Osteocyte (in vitro differentiated cells): ENCODE results near the gene DNAJC1. TPM values are rescaled to one million over a fixed set of nuclear protein-coding genes. Genes with fewer than 3 reads are reported as not detected.

Source experiments
- DNase-seq: peaks from one replicate; pipeline ENCODE4 v3.0.0; 2021; ENCODE audit warnings: mixed read lengths; ENCODE audit not compliant: unreplicated experiment; ENCODE audit errors: extremely low spot score
- H3K27ac Mint-ChIP-seq: one replicate; pipeline ENCODE4 v1.8.0; 2021; ENCODE audit warnings: mild to moderate bottlenecking, mixed read lengths; ENCODE audit not compliant: unreplicated experiment
- H3K27me3 Mint-ChIP-seq: one replicate; pipeline ENCODE4 v1.8.0; 2021; ENCODE audit warnings: mixed read lengths; ENCODE audit not compliant: unreplicated experiment
- H3K36me3 Mint-ChIP-seq: one replicate; pipeline ENCODE4 v1.8.0; 2021; ENCODE audit warnings: mixed read lengths; ENCODE audit not compliant: unreplicated experiment
- H3K4me1 Mint-ChIP-seq: one replicate; pipeline ENCODE4 v1.8.0; 2021; ENCODE audit warnings: mixed read lengths; ENCODE audit not compliant: unreplicated experiment
- H3K4me3 Mint-ChIP-seq: one replicate; pipeline ENCODE4 v1.8.0; 2021; ENCODE audit warnings: mild to moderate bottlenecking, moderate library complexity, mixed read lengths; ENCODE audit not compliant: unreplicated experiment
- H3K9me3 Mint-ChIP-seq: one replicate; pipeline ENCODE4 v1.8.0; 2021; ENCODE audit warnings: mixed read lengths; ENCODE audit not compliant: unreplicated experiment
- total RNA-seq: library from RNA; stranded (reverse); gene quantifications from 2 replicates; pipeline ENCODE4 v1.2.1, GENCODE V29; 2021
- TF ChIP-seq, protein P1 (sequence below): fragments of 200-600 bp; sonication (generic); IDR thresholded peaks from 2 replicates; pipeline ENCODE4 v1.5.0; 2021; ENCODE audit warnings: antibody characterized with exemption, mild to moderate bottlenecking, moderate library complexity

The DNAJC1 gene
- total RNA-seq, 1 donor from 2014 or later: 38.4 TPM

DNA sequence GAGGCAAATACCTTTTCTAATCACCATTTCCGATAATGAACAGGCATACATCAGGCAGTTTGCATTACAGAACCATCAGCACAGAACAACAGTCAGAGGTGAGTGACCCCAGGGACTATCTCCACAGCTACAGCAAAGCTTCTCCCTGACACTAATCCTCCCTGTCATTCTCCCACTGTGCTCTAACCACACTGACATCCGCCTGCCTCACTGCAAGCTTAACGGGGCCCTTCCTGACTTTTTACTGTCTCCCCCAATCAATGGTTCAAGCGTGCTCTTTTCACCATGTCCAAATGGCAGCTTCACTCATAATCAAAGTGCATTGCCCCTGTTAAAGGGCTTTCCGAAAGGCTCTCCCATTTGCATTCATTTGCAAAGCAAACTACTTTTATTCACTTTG is 196.3 kb downstream of the DNAJC1 start:
- H3K9me3 Mint-ChIP-seq: no peaks in the 10 kb centered on the region
- no peaks in the 10 kb centered on the region for H3K27me3 Mint-ChIP-seq
- no peak overlapping the region for H3K27ac Mint-ChIP-seq
- no peak overlapping the region for H3K4me3 Mint-ChIP-seq
- TF ChIP-seq, protein P1, sequence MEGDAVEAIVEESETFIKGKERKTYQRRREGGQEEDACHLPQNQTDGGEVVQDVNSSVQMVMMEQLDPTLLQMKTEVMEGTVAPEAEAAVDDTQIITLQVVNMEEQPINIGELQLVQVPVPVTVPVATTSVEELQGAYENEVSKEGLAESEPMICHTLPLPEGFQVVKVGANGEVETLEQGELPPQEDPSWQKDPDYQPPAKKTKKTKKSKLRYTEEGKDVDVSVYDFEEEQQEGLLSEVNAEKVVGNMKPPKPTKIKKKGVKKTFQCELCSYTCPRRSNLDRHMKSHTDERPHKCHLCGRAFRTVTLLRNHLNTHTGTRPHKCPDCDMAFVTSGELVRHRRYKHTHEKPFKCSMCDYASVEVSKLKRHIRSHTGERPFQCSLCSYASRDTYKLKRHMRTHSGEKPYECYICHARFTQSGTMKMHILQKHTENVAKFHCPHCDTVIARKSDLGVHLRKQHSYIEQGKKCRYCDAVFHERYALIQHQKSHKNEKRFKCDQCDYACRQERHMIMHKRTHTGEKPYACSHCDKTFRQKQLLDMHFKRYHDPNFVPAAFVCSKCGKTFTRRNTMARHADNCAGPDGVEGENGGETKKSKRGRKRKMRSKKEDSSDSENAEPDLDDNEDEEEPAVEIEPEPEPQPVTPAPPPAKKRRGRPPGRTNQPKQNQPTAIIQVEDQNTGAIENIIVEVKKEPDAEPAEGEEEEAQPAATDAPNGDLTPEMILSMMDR: no peak
- H3K36me3 Mint-ChIP-seq: no peaks in the 10 kb centered on the region
- H3K4me1 Mint-ChIP-seq: peaks cover 26% of the 10 kb centered on the region
- no peak for DNase-seq

DNA sequence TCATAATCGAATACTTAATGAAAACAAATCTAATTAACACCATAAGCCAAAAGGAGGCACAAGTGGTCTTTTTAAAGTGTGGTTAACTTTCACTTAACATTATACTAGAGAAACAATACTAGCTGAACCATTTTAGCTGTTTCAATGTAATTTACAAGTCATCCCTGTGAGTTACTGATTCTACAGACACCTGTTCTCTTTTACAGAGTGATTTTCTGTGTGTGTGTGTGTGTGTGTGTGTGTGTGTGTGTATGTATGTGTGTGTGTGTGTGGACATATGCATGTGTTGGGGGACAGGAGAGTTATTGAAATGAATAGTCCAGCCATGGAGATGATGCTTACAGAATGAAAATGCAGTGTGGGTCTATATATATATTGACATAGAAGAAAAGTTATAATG is 200.2 kb downstream of the DNAJC1 start:
- H3K27me3 Mint-ChIP-seq: no peaks in the 10 kb centered on the region
- H3K36me3 Mint-ChIP-seq: peaks cover 6% of the 10 kb centered on the region
- H3K4me1 Mint-ChIP-seq: peaks cover 39% of the 10 kb centered on the region
- no peak overlapping the region for H3K27ac Mint-ChIP-seq
- DNase-seq: no peak
- no peak overlapping the region for H3K4me3 Mint-ChIP-seq
- H3K9me3 Mint-ChIP-seq: no peaks in the 10 kb centered on the region
- TF ChIP-seq, protein P1: no peak

DNA sequence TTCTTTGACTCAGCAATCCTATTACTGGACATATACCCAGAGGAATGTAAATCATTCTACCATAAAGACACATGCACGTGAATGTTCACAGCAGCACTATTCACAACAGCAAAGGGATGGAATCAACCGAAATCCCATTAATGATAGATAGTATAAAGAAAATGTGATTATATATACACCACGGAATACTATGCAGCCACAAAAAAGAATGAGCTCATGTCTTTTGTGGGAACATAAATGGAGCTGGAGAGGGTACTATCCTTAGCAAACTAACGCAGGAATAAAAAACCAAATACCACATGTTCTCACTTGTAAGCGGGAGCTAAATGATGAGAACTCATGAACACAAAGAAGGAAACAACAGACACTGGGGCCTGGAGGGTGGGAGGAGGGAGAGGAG is 201.9 kb downstream of the DNAJC1 start:
- H3K4me1 Mint-ChIP-seq: peaks cover 31% of the 10 kb centered on the region
- no peaks in the 10 kb centered on the region for H3K27me3 Mint-ChIP-seq
- TF ChIP-seq, protein P1: no peak
- no peaks in the 10 kb centered on the region for H3K9me3 Mint-ChIP-seq
- DNase-seq: no peak
- peaks cover 15% of the 10 kb centered on the region for H3K36me3 Mint-ChIP-seq
- no peak overlapping the region for H3K4me3 Mint-ChIP-seq
- no peak overlapping the region for H3K27ac Mint-ChIP-seq

DNA sequence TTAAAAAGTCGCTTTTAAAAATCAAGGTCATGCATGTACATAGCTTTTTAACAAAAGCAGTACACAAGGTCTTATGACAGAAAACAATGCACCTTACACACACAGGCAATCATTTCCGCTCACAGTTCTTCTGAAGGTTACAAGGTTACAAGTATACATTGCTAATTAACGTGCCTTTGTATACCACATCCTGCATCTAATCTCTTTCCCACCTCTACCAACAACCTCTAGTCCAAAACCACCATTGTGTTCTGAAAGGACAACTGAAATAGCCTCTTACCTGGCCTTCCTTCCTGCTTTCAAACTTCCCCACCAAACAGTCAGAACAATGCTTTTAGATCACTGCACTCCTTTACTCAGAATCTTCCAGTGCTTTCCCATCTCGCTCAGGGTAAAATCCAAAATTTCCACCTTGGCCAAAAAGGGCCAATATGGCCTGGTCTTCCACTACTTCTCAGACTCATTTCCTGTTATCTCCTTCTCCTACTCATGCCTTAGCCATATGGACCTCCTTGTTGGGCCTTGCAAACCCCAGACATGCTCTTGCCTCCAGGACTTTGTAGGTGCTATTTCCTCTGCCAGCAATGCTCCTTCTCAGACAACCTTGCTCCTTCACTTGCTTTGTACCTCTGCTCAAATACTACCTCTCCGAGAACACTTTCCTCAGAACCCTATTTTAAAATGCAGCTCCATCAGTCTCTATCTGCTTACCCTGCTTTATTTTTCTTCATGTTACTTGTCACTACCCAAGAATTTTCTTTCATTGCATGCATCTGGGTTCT is 205.4 kb downstream of the DNAJC1 start:
- Mint-ChIP-seq H3K36me3 (peaks cover 20% of the 10 kb centered on the region), H3K27me3 (no peaks in the 10 kb centered on the region), H3K27ac (no peak overlapping the region), H3K4me3 (no peak overlapping the region), H3K9me3 (no peaks in the 10 kb centered on the region), H3K4me1 (peaks cover 22% of the 10 kb centered on the region)
- DNase-seq: no peak
- TF ChIP-seq, protein P1: no peak

DNA sequence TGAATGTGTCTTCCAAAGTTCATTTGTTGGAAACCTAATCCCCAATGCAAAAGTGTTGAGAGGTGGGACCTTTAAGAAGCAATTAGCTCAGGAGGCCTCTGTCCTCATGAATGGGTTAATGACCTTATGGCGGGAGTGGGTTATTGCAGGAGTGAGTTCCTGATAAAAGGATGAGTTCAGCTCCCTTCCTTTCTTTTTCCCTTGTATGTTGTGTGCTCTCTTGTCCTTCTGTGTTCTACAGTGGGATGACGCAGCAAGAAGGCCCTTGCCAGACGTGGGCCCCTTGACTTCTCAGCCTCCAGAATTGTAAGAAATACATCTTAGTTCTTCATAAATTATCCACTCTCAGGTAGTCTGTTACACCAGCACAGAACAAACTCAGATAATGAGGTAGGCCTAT is 206.0 kb downstream of the DNAJC1 start:
- Mint-ChIP-seq H3K36me3 (peaks cover 21% of the 10 kb centered on the region), H3K4me1 (peaks cover 18% of the 10 kb centered on the region), H3K27ac (no peak overlapping the region), H3K4me3 (no peak overlapping the region), H3K27me3 (no peaks in the 10 kb centered on the region), H3K9me3 (no peaks in the 10 kb centered on the region)
- no peak for DNase-seq
- TF ChIP-seq, protein P1: no peak
